K562 (cell line): Measurements from ENCODE around the gene AIFM3. TPM values are rescaled to one million over a fixed set of nuclear protein-coding genes. Genes with fewer than 3 reads are reported as not detected.
A peak's percentile ranks its signal among the peaks of the same experiment; 100 is the strongest.

Experiments used
- ATAC-seq: fragments of 200-7000 bp; cut with Tn5 transposase; 3 replicates; pipeline ENCODE4 v1.9.1; 2020; ENCODE audit warnings: moderate library complexity
- BruUV-seq: library from RNA; stranded (reverse); fragments of 400-500 nt; replicated peaks from 2 replicates; lab custom pipeline; 2021; lab: Mats Ljungman, UMichigan
- CTCF ChIA-PET: fragments of 300-600 bp; formaldehyde crosslinking; extraction: SDS; loops from one replicate; lab custom pipeline; 2021; ENCODE audit warnings: low intra/inter-chr PET ratio; lab: Yijun Ruan, JAX
- POLR2A ChIA-PET: fragments of 300-600, 350-650 bp; sonication (Branson Sonifier 250); formaldehyde crosslinking; extraction: SDS; loops from one replicate; lab custom pipeline; 2021; ENCODE audit warnings: antibody characterized with exemption, inconsistent platforms; lab: Yijun Ruan, JAX
- DNase-seq, 4 experiments: peaks; one replicate each; pipeline versions ENCODE4 v3.0.0 to v3.0.0-alpha.2; 2011 to 2018; ENCODE audit warnings: low spot score in 3 of 4, mixed read lengths in 3 of 4; ENCODE audit errors: extremely low read depth in 1 of 4
- FAIRE-seq: peaks from 2 replicates; lab custom pipeline; 2011; peaks lifted over from hg19 to GRCh38; lab: Jason Lieb, UNC
- H2AFZ ChIP-seq: 2 replicates; pipeline ENCODE4 v1.6.0; 2011; ENCODE audit warnings: low read depth, low read length, control low read depth, inconsistent platforms
- H3K27ac ChIP-seq: fragments of 200-600 bp; 3 replicates; pipeline ENCODE4 v1.8.0; 2011; ENCODE audit warnings: low read depth, mild to moderate bottlenecking, control low read depth, inconsistent platforms, low read length, moderate library complexity, mixed read lengths; ENCODE audit errors: extremely low read depth
- H3K27me3 ChIP-seq, 2 experiments: fragments of 300-600 bp in 1 of 2; 2 replicates in 1 of 2; 3 replicates in 1 of 2; pipeline versions ENCODE4 v1.6.0 to v1.8.0; 2011; ENCODE audit warnings: inconsistent platforms in 2 of 2, low read length in 2 of 2, mild to moderate bottlenecking in 1 of 2, mixed read lengths in 1 of 2, moderate library complexity in 1 of 2; ENCODE audit not compliant: control insufficient read depth in 2 of 2, insufficient read depth in 2 of 2
- H3K36me3 ChIP-seq: fragments of 300-600 bp; 3 replicates; pipeline ENCODE4 v1.8.0; 2011; ENCODE audit warnings: mild to moderate bottlenecking, low read length, inconsistent platforms; ENCODE audit not compliant: control insufficient read depth, insufficient read depth
- H3K4me1 ChIP-seq, 2 experiments: fragments of 200-600 bp in 1 of 2; replicated peaks in 1 of 2; 2 replicates in 1 of 2; 3 replicates in 1 of 2; pipeline versions ENCODE4 v1.5.1 to v1.8.0; 2011; ENCODE audit warnings: inconsistent platforms in 2 of 2, low read length in 2 of 2, mild to moderate bottlenecking in 1 of 2, mixed read lengths in 1 of 2, moderate library complexity in 1 of 2; ENCODE audit not compliant: control insufficient read depth in 2 of 2, insufficient read depth in 2 of 2
- H3K4me2 ChIP-seq: 2 replicates; pipeline ENCODE4 v1.6.1; 2011; ENCODE audit warnings: low read length, control low read depth, inconsistent platforms, mixed read lengths; ENCODE audit not compliant: insufficient read depth
- H3K4me3 ChIP-seq: fragments of 200-600 bp; sonication (generic), shearing (Covaris generic); 2 replicates; pipeline ENCODE4 v1.5.1; 2016; ENCODE audit warnings: control low read depth, inconsistent platforms
- H3K79me2 ChIP-seq: fragments of 200-600 bp; 3 replicates; pipeline ENCODE4 v1.8.0; 2011; ENCODE audit warnings: low read length, inconsistent platforms; ENCODE audit not compliant: control insufficient read depth, insufficient read depth
- H3K9ac ChIP-seq, 2 experiments: 2 replicates each; pipeline versions ENCODE4 v1.6.0 to v1.6.1; 2011; ENCODE audit warnings: low read depth in 2 of 2, low read length in 2 of 2, control low read depth in 1 of 2, inconsistent platforms in 1 of 2, mild to moderate bottlenecking in 1 of 2, mixed read lengths in 1 of 2; ENCODE audit not compliant: insufficient read depth in 1 of 2
- H3K9me1 ChIP-seq: one replicate; pipeline ENCODE4 v1.6.0; 2011; ENCODE audit warnings: inconsistent platforms, mild to moderate bottlenecking, low read length, moderate library complexity; ENCODE audit not compliant: control insufficient read depth, insufficient read depth
- H3K9me3 ChIP-seq: replicated peaks from 2 replicates; pipeline ENCODE4 v1.5.1; 2011; ENCODE audit warnings: low read depth, low read length, inconsistent platforms; ENCODE audit not compliant: control insufficient read depth, insufficient read depth
- H4K20me1 ChIP-seq: replicated peaks from 2 replicates; pipeline ENCODE4 v1.6.1; 2011; ENCODE audit warnings: low read length, inconsistent platforms, mixed read lengths; ENCODE audit not compliant: control insufficient read depth, insufficient read depth
- ADNP ChIP-seq: fragments of 200-800 bp; sonication (Bioruptor generic); IDR thresholded peaks from 2 replicates; pipeline ENCODE4 v1.6.1; 2016; ENCODE audit warnings: missing genetic modification characterization, missing compliant biosample characterization
- ARNT ChIP-seq, 2 experiments: fragments of 450-650 bp; IDR thresholded peaks; 2 replicates each; pipeline ENCODE4 v1.6.1; 2016; ENCODE audit warnings: mild to moderate bottlenecking in 1 of 2
- BCOR ChIP-seq: fragments of 450-650 bp; IDR thresholded peaks from 2 replicates; pipeline ENCODE4 v1.6.1; 2016
- FOXK1 ChIP-seq: sonication (generic); formaldehyde crosslinking; IDR thresholded peaks from 2 replicates; pipeline ENCODE4 v1.8.0; 2022; ENCODE audit warnings: missing genetic modification reagents, mild to moderate bottlenecking, borderline replicate concordance
- HIVEP1 ChIP-seq: fragments of 250-450 bp; sonication (Bioruptor Pico); IDR thresholded peaks from 2 replicates; pipeline ENCODE4 v1.4.0; 2020; ENCODE audit warnings: mild to moderate bottlenecking
- HNRNPLL ChIP-seq: fragments of 200-400 bp; formaldehyde crosslinking; IDR thresholded peaks from 2 replicates; pipeline ENCODE4 v1.6.1; 2017; ENCODE audit warnings: low read length, low read depth, mild to moderate bottlenecking; ENCODE audit not compliant: poor library complexity, severe bottlenecking
- MBD1 ChIP-seq: fragments of 250-450 bp; sonication (Bioruptor Pico); IDR thresholded peaks from 2 replicates; pipeline ENCODE4 v1.8.0; 2022; ENCODE audit warnings: inconsistent platforms
- MXI1 ChIP-seq: IDR thresholded peaks from 2 replicates; pipeline ENCODE4 v1.6.1; 2011; ENCODE audit warnings: low read depth, mild to moderate bottlenecking, improper control_type of control experiment, low read length
- NFIX ChIP-seq: fragments of 250-450 bp; sonication (Bioruptor Pico); IDR thresholded peaks from 2 replicates; pipeline ENCODE4 v1.4.0; 2020; ENCODE audit warnings: low read depth, mild to moderate bottlenecking, moderate library complexity
- NR3C1 ChIP-seq: sonication (generic); formaldehyde crosslinking; IDR thresholded peaks from 2 replicates; pipeline ENCODE4 v1.8.1; 2022; ENCODE audit warnings: missing genetic modification reagents
- POLR2AphosphoS5 ChIP-seq: IDR thresholded peaks from 2 replicates; pipeline ENCODE4 v1.6.1; 2011; ENCODE audit warnings: mild to moderate bottlenecking, low read depth, low read length, moderate library complexity; ENCODE audit not compliant: control insufficient read depth, insufficient read depth
- SMARCA4 ChIP-seq: fragments of 450-650 bp; IDR thresholded peaks from 2 replicates; pipeline ENCODE4 v1.6.1; 2016
- SRSF1 ChIP-seq: fragments of 200-400 bp; formaldehyde crosslinking; IDR thresholded peaks from 2 replicates; pipeline ENCODE4 v1.6.1; 2017; ENCODE audit warnings: mild to moderate bottlenecking, low read depth, low read length, moderate library complexity
- ZNF77 ChIP-seq: fragments of 250-450 bp; sonication (Bioruptor Pico); IDR thresholded peaks from 2 replicates; pipeline ENCODE4 v1.5.0; 2020
- WGBS: fragments of 100-300 bp; shearing (Covaris generic); methylation state at CpG from one replicate; pipeline ENCODE4 v1.1.6; 2016; ENCODE audit warnings: low coverage, mixed read lengths; ENCODE audit not compliant: insufficient coverage; ENCODE audit errors: missing lambda C conversion rate; 5-methylcytosine and 5-hydroxymethylcytosine counted together
- in situ Hi-C: fragments of 300-500 bp; cut with MboI; formaldehyde crosslinking; loops from 4 replicates; pipeline ENCODE4 v1.15.0; 2018; ENCODE audit warnings: inconsistent platforms, mixed read lengths
- intact Hi-C: fragments of 100-400 bp; cut with micrococcal nuclease; formaldehyde crosslinking; loops from 2 replicates; pipeline ENCODE4 v1.14.2; 2022
- polyA plus RNA-seq, 8 experiments: library from polyadenylated mRNA; depleted of rRNA in 4 of 8; stranded (reverse) in 5 of 8; unstranded in 3 of 8; fragments of >200 nt; fragmentation: Nextera tagmentation in 2 of 8; fragmentation: Illumina TruSeq in 1 of 8; extraction: Ambion mirVana in 2 of 8; extraction: Trizol in 1 of 8; gene quantifications; 2 replicates each; pipeline versions ENCODE4 v1.2.1 to v1.2.3, GENCODE V29; 2011 to 2014; ENCODE audit warnings: inconsistent platforms in 1 of 8, missing spikeins in 1 of 8
- total RNA-seq, 7 experiments: library from RNA; depleted of rRNA in 6 of 7; stranded (reverse); fragments of >200 nt in 6 of 7; fragmentation: Illumina TruSeq in 2 of 7; extraction: Trizol in 2 of 7; gene quantifications; 2 replicates each; pipeline versions ENCODE4 v1.2.1 to v1.2.3, GENCODE V29; 2011 to 2021; ENCODE audit warnings: low replicate concordance in 1 of 7
- TF ChIP-seq, protein P1 (sequence below): sonication (generic); formaldehyde crosslinking; IDR thresholded peaks from 2 replicates; pipeline ENCODE4 v1.8.1; 2023; ENCODE audit warnings: mild to moderate bottlenecking, missing genetic modification reagents

The AIFM3 gene
- total and polyA plus RNA-seq, 9 of the 15 experiments (the other 6 are each of a cell fraction or from before 2014, with no cell fraction given), result 0.03 to 0.20 (median 0.07) TPM; not detected in 1

DNA sequence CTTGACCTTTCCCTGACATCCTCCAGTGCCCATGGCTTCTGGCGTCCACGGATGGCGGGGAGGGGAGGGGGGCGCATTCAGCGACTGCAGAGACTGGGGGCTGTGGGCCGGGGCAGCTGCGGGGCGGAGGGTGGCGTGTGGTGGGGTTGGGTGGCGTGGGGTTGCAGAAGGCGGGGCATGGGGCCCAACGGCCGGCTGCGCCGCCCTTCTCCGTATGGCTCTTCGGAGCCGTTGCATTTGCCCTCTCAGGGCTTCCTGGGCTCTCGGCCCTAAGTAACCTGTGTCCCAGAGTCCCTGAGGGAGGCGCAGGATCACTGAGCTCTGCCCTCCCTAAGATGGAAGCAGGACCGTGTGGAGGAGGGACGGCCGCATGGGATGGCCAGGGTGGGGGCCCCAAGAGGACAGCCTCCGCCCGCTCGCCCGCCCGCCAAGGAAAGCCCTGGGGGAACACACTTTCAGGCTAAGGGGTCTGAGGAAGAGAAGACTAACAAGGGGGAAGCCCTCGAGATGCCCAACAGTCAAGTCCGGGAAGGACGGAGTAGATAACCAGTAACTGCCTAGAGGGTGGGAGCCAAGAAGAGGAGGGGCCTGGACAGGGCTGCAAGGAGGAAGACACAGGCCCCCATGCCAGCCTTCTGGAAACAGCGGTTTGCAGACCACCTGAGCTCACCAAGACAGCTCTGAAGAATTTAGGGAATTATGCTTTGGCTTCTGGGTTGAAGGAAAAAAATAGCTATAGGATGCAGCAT lies 9.2 kb upstream of the AIFM3 start (continued):
- peak; percentile 24 for TF ChIP-seq HNRNPLL

- in situ Hi-C loops (loop anchor here (25.0 kb wide), 1 partner anchor 177 kb away; no protein-coding TSS in a partner anchor), intact Hi-C loops (loop anchor here (5.0 kb wide), 5 partner anchors 62 to 183 kb away; partner anchors contain the start of gene LRRC74B)
- no peaks in the 10 kb centered on the region for H3K9me1 ChIP-seq
- ChIA-PET CTCF (no interaction called here), POLR2A (interaction anchor here (0.6 to 64.4 kb wide), 14 partner anchors 7 to 1000 kb away, joined by 3 to 1556 read pairs (median 4); partner anchors contain the start of genes AIFM3, CRKL, LZTR1 and THAP7)
- no peak overlapping the region for H3K4me2 ChIP-seq
- H3K4me1 ChIP-seq, result peaks cover 0 to 30% of the 10 kb centered on the region in 2 experiments; a peak in 2 of 5 replicates
- H3K4me3 ChIP-seq, result no peak overlapping the region
- H3K36me3 ChIP-seq, result no peaks in the 10 kb centered on the region
- FAIRE-seq (no peak), DNase-seq (no peak), ATAC-seq (no peak)
- H3K27me3 ChIP-seq, result peaks cover 5 to 24% of the 10 kb centered on the region in 2 experiments; a peak in 3 of 5 replicates
- BruUV-seq, result no TSS peak
- H3K27ac ChIP-seq, result no peak overlapping the region
- no peak overlapping the region; a peak in 1 of 4 replicates for H3K9ac ChIP-seq
- peaks cover 31% of the 10 kb centered on the region; the same call in 1 of the 2 replicates for H4K20me1 ChIP-seq
- WGBS, result 59% methylated on average over 20 of the region's 20 CpGs
- H3K9me3 ChIP-seq, result no peaks in the 10 kb centered on the region
- no peaks in the 10 kb centered on the region for H3K79me2 ChIP-seq
- no peak overlapping the region for H2AFZ ChIP-seq
- no peak for TF ChIP-seq FOXK1 (CRISPR knock-in tag)
- TF ChIP-seq SMARCA4, result no peak
- TF ChIP-seq ARNT (IDR thresholded peaks at IDR 0.05), result peak in 1 of 2 experiments; percentile 43; a peak in 1 of 4 replicates
- TF ChIP-seq SRSF1, result no peak
- 0 out of 2 replicates have a peak, but pooled peaks have one; percentile 34 for TF ChIP-seq NR3C1
- no peak for TF ChIP-seq POLR2AphosphoS5
- TF ChIP-seq, protein P1, sequence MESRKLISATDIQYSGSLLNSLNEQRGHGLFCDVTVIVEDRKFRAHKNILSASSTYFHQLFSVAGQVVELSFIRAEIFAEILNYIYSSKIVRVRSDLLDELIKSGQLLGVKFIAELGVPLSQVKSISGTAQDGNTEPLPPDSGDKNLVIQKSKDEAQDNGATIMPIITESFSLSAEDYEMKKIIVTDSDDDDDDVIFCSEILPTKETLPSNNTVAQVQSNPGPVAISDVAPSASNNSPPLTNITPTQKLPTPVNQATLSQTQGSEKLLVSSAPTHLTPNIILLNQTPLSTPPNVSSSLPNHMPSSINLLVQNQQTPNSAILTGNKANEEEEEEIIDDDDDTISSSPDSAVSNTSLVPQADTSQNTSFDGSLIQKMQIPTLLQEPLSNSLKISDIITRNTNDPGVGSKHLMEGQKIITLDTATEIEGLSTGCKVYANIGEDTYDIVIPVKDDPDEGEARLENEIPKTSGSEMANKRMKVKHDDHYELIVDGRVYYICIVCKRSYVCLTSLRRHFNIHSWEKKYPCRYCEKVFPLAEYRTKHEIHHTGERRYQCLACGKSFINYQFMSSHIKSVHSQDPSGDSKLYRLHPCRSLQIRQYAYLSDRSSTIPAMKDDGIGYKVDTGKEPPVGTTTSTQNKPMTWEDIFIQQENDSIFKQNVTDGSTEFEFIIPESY (CRISPR knock-in tag), result 0 out of 2 replicates have a peak, but pooled peaks have one; percentile 39
- peak; percentile 72 for TF ChIP-seq ADNP (tag)
- TF ChIP-seq MBD1 (CRISPR knock-in tag), result no peak
- peak; percentile 75 for TF ChIP-seq BCOR
- TF ChIP-seq NFIX, result peak; percentile 88
- TF ChIP-seq ZNF77 (CRISPR knock-in tag), result no peak
- no peak for TF ChIP-seq MXI1
- TF ChIP-seq HIVEP1 (CRISPR knock-in tag), result no peak
These were observed 7.2 kb upstream of the AIFM3 start for GRCh38 chr22:20959578-20960461.
